ENCODE measurements around the gene NOS1. TPM values are rescaled to one million over a fixed set of nuclear protein-coding genes. Genes with fewer than 3 reads are reported as not detected.

Gene NOS1
- total RNA-seq, 1 donor from 2014 or later: 0.11 TPM

DNA sequence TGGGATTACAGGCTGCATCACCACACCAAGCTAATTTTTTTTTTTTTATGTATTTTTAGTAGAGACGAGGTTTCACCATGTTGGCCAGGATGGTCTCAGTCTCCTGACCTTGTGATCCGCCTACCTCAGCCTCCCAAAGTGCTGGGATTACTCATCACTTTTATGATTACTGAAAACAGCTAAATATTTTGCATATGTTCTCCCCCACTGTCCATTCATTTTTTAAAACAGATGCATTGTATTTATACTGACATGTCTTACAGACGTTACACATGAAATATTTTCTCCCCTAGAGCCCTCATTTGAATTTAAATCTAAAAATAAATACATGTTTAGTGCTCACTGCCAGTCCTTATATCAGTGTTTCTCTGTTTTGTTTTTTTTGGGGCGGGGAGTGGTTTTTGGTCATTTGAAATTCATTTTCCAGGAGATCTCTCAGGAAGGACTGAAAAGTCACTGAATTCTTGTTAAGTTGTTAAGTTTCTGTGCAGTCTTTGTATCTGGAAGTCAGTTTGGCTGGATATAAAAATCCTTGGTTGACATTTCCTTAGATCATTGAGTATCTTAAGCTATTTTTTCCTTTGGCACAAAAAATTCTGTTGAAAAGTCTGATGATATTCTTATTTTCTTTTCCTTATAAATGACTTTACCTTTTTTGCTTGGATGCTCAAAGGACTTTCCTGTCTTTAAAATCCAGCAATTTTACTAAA is 180.5 kb downstream of the NOS1 start:
- Histone ChIP-seq H3K4me3 (no peak overlapping the region), H2AFZ (replicated peaks) (no peak overlapping the region), H3K79me2 (ENCODE audit: low read depth) (peaks cover 24% of the 10 kb centered on the region), H3K4me2 (no peak overlapping the region), H3K36me3 (peaks cover 32% of the 10 kb centered on the region), H3K27me3 (no peaks in the 10 kb centered on the region), H4K20me1 (ENCODE audit: low read depth) (peaks cover 6% of the 10 kb centered on the region), H3K9me3 (ENCODE audit: low read depth) (no peaks in the 10 kb centered on the region), H3K9ac (no peak overlapping the region), H3F3A (ENCODE audit: low read depth) (peaks cover 3% of the 10 kb centered on the region), H3K4me1 (no peaks in the 10 kb centered on the region), H3K27ac (no peak overlapping the region)
- Mint-ChIP-seq H3K36me3 (peaks cover 68% of the 10 kb centered on the region), H3K27me3 (ENCODE audit: insufficient read depth, low read depth) (no peaks in the 10 kb centered on the region), H3K9me3 (peaks cover 9% of the 10 kb centered on the region), H3K4me3 (no peak overlapping the region), H3K27ac (no peak overlapping the region), H3K4me1 (no peaks in the 10 kb centered on the region)
- TF ChIP-seq EZH2phosphoT487 (IDR thresholded peaks at IDR 0.05) (no peak), EZH2 (IDR thresholded peaks at IDR 0.05) (no peak)
- TF ChIP-seq, protein P1, sequence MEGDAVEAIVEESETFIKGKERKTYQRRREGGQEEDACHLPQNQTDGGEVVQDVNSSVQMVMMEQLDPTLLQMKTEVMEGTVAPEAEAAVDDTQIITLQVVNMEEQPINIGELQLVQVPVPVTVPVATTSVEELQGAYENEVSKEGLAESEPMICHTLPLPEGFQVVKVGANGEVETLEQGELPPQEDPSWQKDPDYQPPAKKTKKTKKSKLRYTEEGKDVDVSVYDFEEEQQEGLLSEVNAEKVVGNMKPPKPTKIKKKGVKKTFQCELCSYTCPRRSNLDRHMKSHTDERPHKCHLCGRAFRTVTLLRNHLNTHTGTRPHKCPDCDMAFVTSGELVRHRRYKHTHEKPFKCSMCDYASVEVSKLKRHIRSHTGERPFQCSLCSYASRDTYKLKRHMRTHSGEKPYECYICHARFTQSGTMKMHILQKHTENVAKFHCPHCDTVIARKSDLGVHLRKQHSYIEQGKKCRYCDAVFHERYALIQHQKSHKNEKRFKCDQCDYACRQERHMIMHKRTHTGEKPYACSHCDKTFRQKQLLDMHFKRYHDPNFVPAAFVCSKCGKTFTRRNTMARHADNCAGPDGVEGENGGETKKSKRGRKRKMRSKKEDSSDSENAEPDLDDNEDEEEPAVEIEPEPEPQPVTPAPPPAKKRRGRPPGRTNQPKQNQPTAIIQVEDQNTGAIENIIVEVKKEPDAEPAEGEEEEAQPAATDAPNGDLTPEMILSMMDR (IDR thresholded peaks at IDR 0.05): no peak
- no peak for DNase-seq (ENCODE audit: low spot score)

DNA sequence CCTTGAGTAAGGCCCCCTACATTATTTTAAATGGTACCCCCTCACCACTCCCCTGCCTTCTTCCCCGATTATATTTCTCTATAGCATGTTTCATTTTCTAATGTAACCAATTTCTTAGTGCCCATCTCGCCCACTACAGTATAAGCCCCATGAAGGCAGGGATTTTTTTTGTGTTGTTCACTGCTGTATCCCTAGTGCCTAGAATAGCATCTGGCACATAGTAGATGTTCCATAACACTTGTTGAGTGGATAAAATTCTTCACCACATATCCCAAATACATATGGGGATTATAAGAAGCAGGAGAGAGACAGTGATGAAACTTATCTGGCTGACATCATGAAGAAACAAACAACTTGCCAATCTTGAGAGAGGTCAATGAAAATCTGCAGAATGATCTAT is 182.7 kb downstream of the NOS1 start:
- Mint-ChIP-seq H3K27ac (no peak overlapping the region), H3K4me1 (no peaks in the 10 kb centered on the region), H3K4me3 (no peak overlapping the region), H3K9me3 (peaks cover 9% of the 10 kb centered on the region), H3K36me3 (peaks cover 63% of the 10 kb centered on the region), H3K27me3 (ENCODE audit: insufficient read depth, low read depth) (no peaks in the 10 kb centered on the region)
- Histone ChIP-seq H4K20me1 (ENCODE audit: low read depth) (peaks cover 13% of the 10 kb centered on the region), H3F3A (ENCODE audit: low read depth) (peaks cover 3% of the 10 kb centered on the region), H2AFZ (replicated peaks) (no peak overlapping the region), H3K36me3 (peaks cover 38% of the 10 kb centered on the region), H3K4me3 (no peak overlapping the region), H3K9me3 (ENCODE audit: low read depth) (no peaks in the 10 kb centered on the region), H3K79me2 (ENCODE audit: low read depth) (peaks cover 9% of the 10 kb centered on the region), H3K4me1 (no peaks in the 10 kb centered on the region), H3K27ac (no peak overlapping the region), H3K27me3 (no peaks in the 10 kb centered on the region), H3K4me2 (no peak overlapping the region), H3K9ac (no peak overlapping the region)
- no peak for DNase-seq (ENCODE audit: low spot score)
- TF ChIP-seq EZH2phosphoT487 (IDR thresholded peaks at IDR 0.05) (no peak), EZH2 (IDR thresholded peaks at IDR 0.05) (no peak)
- TF ChIP-seq, protein P1 (IDR thresholded peaks at IDR 0.05): no peak

DNA sequence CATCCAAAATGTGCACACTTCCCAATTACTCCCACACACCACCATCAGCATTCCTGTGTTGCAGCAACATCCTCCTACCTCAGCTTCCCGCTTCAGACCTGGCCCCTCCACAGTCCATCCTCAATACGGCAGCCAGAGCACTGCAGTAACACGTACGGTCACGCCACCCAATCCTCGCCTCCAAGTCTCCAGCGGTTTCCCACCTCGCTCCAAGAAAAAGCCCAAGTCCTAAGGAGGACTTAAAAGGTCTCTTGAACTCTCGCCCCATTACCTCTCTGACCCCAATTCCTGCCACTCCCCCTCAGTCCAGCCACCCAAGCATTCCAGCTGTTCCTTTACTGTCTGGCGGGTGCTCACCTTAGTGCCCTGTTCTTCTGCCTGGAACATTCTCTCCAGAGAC is 183.1 kb downstream of the NOS1 start:
- no peak for DNase-seq (ENCODE audit: low spot score)
- Histone ChIP-seq H2AFZ (replicated peaks) (no peak overlapping the region), H3K9me3 (ENCODE audit: low read depth) (no peaks in the 10 kb centered on the region), H3K4me1 (no peaks in the 10 kb centered on the region), H3K27me3 (no peaks in the 10 kb centered on the region), H3K27ac (no peak overlapping the region), H3K4me2 (no peak overlapping the region), H3K36me3 (peaks cover 38% of the 10 kb centered on the region), H4K20me1 (ENCODE audit: low read depth) (peaks cover 13% of the 10 kb centered on the region), H3F3A (ENCODE audit: low read depth) (peaks cover 3% of the 10 kb centered on the region), H3K79me2 (ENCODE audit: low read depth) (peaks cover 7% of the 10 kb centered on the region), H3K4me3 (no peak overlapping the region), H3K9ac (no peak overlapping the region)
- H3K36me3 Mint-ChIP-seq: peaks cover 63% of the 10 kb centered on the region
- TF ChIP-seq, protein P1 (IDR thresholded peaks at IDR 0.05): no peak
- TF ChIP-seq EZH2phosphoT487 (IDR thresholded peaks at IDR 0.05): no peak
- TF ChIP-seq EZH2 (IDR thresholded peaks at IDR 0.05): no peak
- H3K4me1 Mint-ChIP-seq: no peaks in the 10 kb centered on the region
- no peak overlapping the region for H3K27ac Mint-ChIP-seq
- no peaks in the 10 kb centered on the region for H3K27me3 Mint-ChIP-seq (ENCODE audit: insufficient read depth, low read depth)
- no peak overlapping the region for H3K4me3 Mint-ChIP-seq
- peaks cover 6% of the 10 kb centered on the region for H3K9me3 Mint-ChIP-seq
